Peyer's patch (tissue), 4 donors: ENCODE measurements around the gene TNS3.

Experiments
- CTCF ChIP-seq, 6 experiments: fragments of 450-650 bp in 4 of 6; fragments of 200-600 bp in 2 of 6; sonication (generic) in 1 of 6; IDR thresholded peaks; one replicate each; pipeline ENCODE4 v1.5.1; 2017 to 2019; ENCODE audit warnings: antibody characterized with exemption in 6 of 6, mild to moderate bottlenecking in 3 of 6, moderate library complexity in 1 of 6
- POLR2A ChIP-seq, 2 donors: fragments of 450-650 bp; IDR thresholded peaks; one replicate each; pipeline ENCODE4 v1.5.1; 2017; ENCODE audit warnings: antibody characterized with exemption in 2 of 2, mild to moderate bottlenecking in 2 of 2, moderate library complexity in 2 of 2

GRCh38 chr7:47587976-47588375 is 6.1 kb upstream of the TNS3 start:
- no peak for TF ChIP-seq CTCF (IDR thresholded peaks at IDR 0.05)
- TF ChIP-seq POLR2A (IDR thresholded peaks at IDR 0.05): no peak
